IMR-90 (cell line): Measurements from ENCODE around the gene ABCB9. TPM values are rescaled to one million over a fixed set of nuclear protein-coding genes. Genes with fewer than 3 reads are reported as not detected.

Source experiments
- ATAC-seq: fragments of 200-7000 bp; cut with Tn5 transposase; 2 replicates; pipeline ENCODE4 v1.9.1; 2020; ENCODE audit warnings: low read depth, mild to moderate bottlenecking, moderate library complexity
- BruUV-seq: library from RNA; stranded (reverse); fragments of 400-500 nt; replicated peaks from 2 replicates; lab custom pipeline; 2021; lab: Mats Ljungman, UMichigan
- CTCF ChIA-PET: fragments of 300-600 bp; formaldehyde crosslinking; extraction: SDS; loops from one replicate; lab custom pipeline; 2021; ENCODE audit warnings: antibody characterized with exemption; lab: Yijun Ruan, JAX
- POLR2A ChIA-PET: fragments of 300-600 bp; sonication (Branson Sonifier 250); formaldehyde crosslinking; loops from one replicate; lab custom pipeline; 2022; ENCODE audit warnings: antibody characterized with exemption; ENCODE audit not compliant: unreplicated experiment; lab: Charles Lee
- DNase-seq: peaks from one replicate; pipeline ENCODE4 v3.0.0; 2013
- H2AFZ ChIP-seq: replicated peaks from 2 replicates; pipeline ENCODE3; 2013; ENCODE audit warnings: low read length, mild to moderate bottlenecking; ENCODE audit not compliant: poor library complexity
- H2AK5ac ChIP-seq: 2 replicates; pipeline ENCODE4 v1.6.1; 2013; ENCODE audit warnings: low read depth, low read length, inconsistent platforms
- H2AK9ac ChIP-seq: replicated peaks from 2 replicates; pipeline ENCODE3; 2013; ENCODE audit warnings: mild to moderate bottlenecking, low read depth, low read length, moderate library complexity; ENCODE audit not compliant: poor library complexity
- H2BK120ac ChIP-seq: 2 replicates; pipeline ENCODE4 v1.6.1; 2013; ENCODE audit warnings: low read depth, low read length, inconsistent platforms
- H2BK15ac ChIP-seq: 3 replicates; pipeline ENCODE4 v1.6.1; 2013; ENCODE audit warnings: low read depth, low read length, inconsistent platforms
- H2BK20ac ChIP-seq: 2 replicates; pipeline ENCODE4 v1.6.1; 2013; ENCODE audit warnings: low read depth, mild to moderate bottlenecking, inconsistent platforms, low read length, moderate library complexity
- H2BK5ac ChIP-seq: 2 replicates; pipeline ENCODE4 v1.6.1; 2013; ENCODE audit warnings: mild to moderate bottlenecking, low read depth, low read length, inconsistent platforms; ENCODE audit not compliant: poor library complexity, severe bottlenecking
- H3K14ac ChIP-seq: replicated peaks from 2 replicates; pipeline ENCODE4 v1.6.1; 2013; ENCODE audit warnings: low read depth, low read length, inconsistent platforms
- H3K18ac ChIP-seq: 2 replicates; pipeline ENCODE4 v1.6.1; 2013; ENCODE audit warnings: low read depth, low read length, control low read depth
- H3K23ac ChIP-seq: 2 replicates; pipeline ENCODE4 v1.6.1; 2013; ENCODE audit warnings: low read depth, low read length, inconsistent platforms
- H3K27ac ChIP-seq: 2 replicates; pipeline ENCODE4 v1.5.1; 2013; ENCODE audit warnings: mild to moderate bottlenecking, control low read depth, low read length; ENCODE audit not compliant: insufficient read depth
- H3K27me3 ChIP-seq: 2 replicates; pipeline ENCODE4 v1.6.1; 2013; ENCODE audit warnings: low read length; ENCODE audit not compliant: control insufficient read depth, insufficient read depth
- H3K36me3 ChIP-seq: 2 replicates; pipeline ENCODE4 v1.6.1; 2013; ENCODE audit warnings: low read length, mixed read lengths; ENCODE audit not compliant: control insufficient read depth, insufficient read depth
- H3K4ac ChIP-seq: 2 replicates; pipeline ENCODE4 v1.6.1; 2013; ENCODE audit warnings: low read depth, low read length, inconsistent platforms
- H3K4me1 ChIP-seq: 2 replicates; pipeline ENCODE4 v1.6.1; 2013; ENCODE audit warnings: low read length, mixed read lengths; ENCODE audit not compliant: control insufficient read depth, insufficient read depth
- H3K4me2 ChIP-seq: 2 replicates; pipeline ENCODE4 v1.6.1; 2013; ENCODE audit warnings: low read depth, mild to moderate bottlenecking, control low read depth, low read length, moderate library complexity
- H3K4me3 ChIP-seq: 2 replicates; pipeline ENCODE4 v1.5.1; 2013; ENCODE audit warnings: low read depth, mild to moderate bottlenecking, control low read depth, low read length, moderate library complexity; ENCODE audit not compliant: insufficient read depth
- H3K56ac ChIP-seq: 2 replicates; pipeline ENCODE4 v1.6.1; 2013; ENCODE audit warnings: low read length, inconsistent platforms; ENCODE audit not compliant: insufficient read depth; ENCODE audit errors: extremely low read depth
- H3K79me1 ChIP-seq, 2 experiments: 2 replicates each; pipeline ENCODE4 v1.6.1; 2013; ENCODE audit warnings: low read length in 2 of 2, inconsistent platforms in 1 of 2, low read depth in 1 of 2
- H3K9ac ChIP-seq: 2 replicates; pipeline ENCODE4 v1.6.1; 2013; ENCODE audit warnings: low read depth, low read length, control low read depth
- H3K9me1 ChIP-seq: 2 replicates; pipeline ENCODE4 v1.6.1; 2013; ENCODE audit warnings: low read length, inconsistent platforms; ENCODE audit not compliant: insufficient read depth
- H3K9me3 ChIP-seq: 2 replicates; pipeline ENCODE4 v1.6.1; 2013; ENCODE audit warnings: low read length; ENCODE audit not compliant: control insufficient read depth, insufficient read depth
- H4K20me1 ChIP-seq: 2 replicates; pipeline ENCODE4 v1.6.1; 2013; ENCODE audit warnings: low read length, inconsistent platforms; ENCODE audit not compliant: insufficient read depth
- H4K5ac ChIP-seq: 2 replicates; pipeline ENCODE4 v1.6.1; 2013; ENCODE audit warnings: mild to moderate bottlenecking, low read depth, low read length, control low read depth
- H4K8ac ChIP-seq, 2 experiments: 2 replicates each; pipeline ENCODE4 v1.6.1; 2013; ENCODE audit warnings: low read depth in 2 of 2, low read length in 2 of 2, control low read depth in 1 of 2, inconsistent platforms in 1 of 2
- H4K91ac ChIP-seq: 2 replicates; pipeline ENCODE4 v1.6.1; 2013; ENCODE audit warnings: low read depth, low read length, inconsistent platforms; ENCODE audit not compliant: insufficient read depth
- BHLHE40 ChIP-seq: fragments of 150-350 bp; IDR thresholded peaks from 2 replicates; pipeline ENCODE4 v1.6.1; 2016; ENCODE audit warnings: mild to moderate bottlenecking, low read depth, low read length
- CEBPB ChIP-seq: IDR thresholded peaks from 2 replicates; pipeline ENCODE4 v1.6.1; 2012; ENCODE audit warnings: low read depth, low read length, improper control_type of control experiment
- CHD1 ChIP-seq: IDR thresholded peaks from 2 replicates; pipeline ENCODE4 v1.6.1; 2012; ENCODE audit warnings: low read depth, low read length, improper control_type of control experiment
- ELK1 ChIP-seq: fragments of 150-350 bp; IDR thresholded peaks from 2 replicates; pipeline ENCODE4 v1.6.1; 2016; ENCODE audit warnings: low read depth, mild to moderate bottlenecking, low read length, moderate library complexity, borderline replicate concordance
- FOS ChIP-seq: fragments of 150-350 bp; IDR thresholded peaks from 2 replicates; pipeline ENCODE4 v1.6.1; 2016; ENCODE audit warnings: low read depth, low read length
- MAFK ChIP-seq: IDR thresholded peaks from 2 replicates; pipeline ENCODE4 v1.6.1; 2012; ENCODE audit warnings: low read depth, low read length, improper control_type of control experiment
- MXI1 ChIP-seq: IDR thresholded peaks from 2 replicates; pipeline ENCODE4 v1.6.1; 2012; ENCODE audit warnings: low read depth, mild to moderate bottlenecking, low read length, moderate library complexity, borderline replicate concordance
- NFE2L2 ChIP-seq: fragments of 150-350 bp; IDR thresholded peaks from 2 replicates; pipeline ENCODE4 v1.6.1; 2016; ENCODE audit warnings: low read depth, mild to moderate bottlenecking, low read length
- POLR2A ChIP-seq: IDR thresholded peaks from 2 replicates; pipeline ENCODE4 v1.6.1; 2012; ENCODE audit warnings: mild to moderate bottlenecking, low read depth, low read length
- RAD21 ChIP-seq: IDR thresholded peaks from 2 replicates; pipeline ENCODE4 v1.6.1; 2012; ENCODE audit warnings: low read length, improper control_type of control experiment
- RCOR1 ChIP-seq: IDR thresholded peaks from 2 replicates; pipeline ENCODE4 v1.6.1; 2012; ENCODE audit warnings: mild to moderate bottlenecking, low read length, improper control_type of control experiment; ENCODE audit not compliant: insufficient replicate concordance
- RFX5 ChIP-seq: IDR thresholded peaks from 2 replicates; pipeline ENCODE4 v1.8.0; 2012; ENCODE audit warnings: low read depth, mild to moderate bottlenecking, low read length, moderate library complexity
- SMC3 ChIP-seq: fragments of 150-350 bp; IDR thresholded peaks from 2 replicates; pipeline ENCODE4 v1.6.1; 2016; ENCODE audit warnings: low read depth, mild to moderate bottlenecking, antibody characterized with exemption, low read length, moderate library complexity
- USF2 ChIP-seq: fragments of 150-350 bp; IDR thresholded peaks from 2 replicates; pipeline ENCODE4 v1.6.1; 2017; ENCODE audit warnings: mild to moderate bottlenecking, antibody characterized with exemption, low read length, low read depth
- WGBS, 2 experiments: methylation state at CpG; one replicate each; pipeline versions ENCODE4 v1.1.5 to v1.1.7; 2013; ENCODE audit warnings: missing lambda C conversion rate in 2 of 2; ENCODE audit not compliant: insufficient read length in 1 of 2; ENCODE audit errors: extremely low coverage in 2 of 2; 5-methylcytosine and 5-hydroxymethylcytosine counted together
- dilution Hi-C: fragments of 300-500 bp; cut with HindIII; formaldehyde crosslinking; loops from one replicate; pipeline ENCODE4 v1.14.3; 2018; ENCODE audit warnings: low sequenced_read_pairs; ENCODE audit not compliant: unreplicated experiment
- in situ Hi-C: fragments of 300-500 bp; cut with MboI; formaldehyde crosslinking; loops from 3 replicates; pipeline ENCODE4 v1.14.3; 2019; ENCODE audit warnings: low sequenced_read_pairs, inconsistent platforms, mixed read lengths
- intact Hi-C: fragments of 100-400 bp; cut with micrococcal nuclease; formaldehyde crosslinking; loops from 2 replicates; pipeline ENCODE4 v1.10.0; 2022
- polyA plus RNA-seq, 3 experiments: library from polyadenylated mRNA; depleted of rRNA; stranded (reverse); fragments of >200 nt; gene quantifications; 2 replicates each; pipeline ENCODE4 v1.2.3, GENCODE V29; 2012; ENCODE audit warnings: low replicate concordance in 1 of 3
- total RNA-seq: library from RNA; depleted of rRNA; stranded (reverse); fragments of >200 nt; gene quantifications from 2 replicates; pipeline ENCODE4 v1.2.3, GENCODE V29; 2012

Gene ABCB9
- total and polyA plus RNA-seq, 2 of the 4 experiments (the other 2 are of a cell fraction), result 5.6 to 8.3 TPM

DNA sequence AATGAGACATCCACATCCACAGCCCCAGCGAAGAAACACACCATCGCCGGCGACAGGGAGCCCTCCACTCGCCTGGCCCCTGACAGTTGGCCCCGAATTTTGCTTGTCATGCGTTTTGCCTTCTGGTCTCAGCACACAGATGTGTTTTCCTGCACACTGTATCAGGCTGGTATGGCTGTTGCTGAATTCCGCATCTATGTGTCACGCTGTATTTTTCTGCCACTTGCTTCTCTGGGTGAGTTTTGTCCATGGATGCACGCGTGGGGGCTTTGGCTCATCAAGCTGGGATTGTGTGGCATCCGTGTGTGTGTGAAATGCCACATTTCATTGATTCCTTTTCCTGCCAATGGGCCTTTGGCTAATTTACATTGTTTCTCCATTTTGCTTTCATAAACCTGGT lies 40.7 kb upstream of the ABCB9 start:
- Histone ChIP-seq H3K4me2 (no peak overlapping the region), H3K27ac (no peak overlapping the region), H3K9me1 (peaks cover 10% of the 10 kb centered on the region; the same call in 1 of the 2 replicates), H3K18ac (no peak overlapping the region), H3K79me1 (no peaks in the 10 kb centered on the region), H2BK120ac (no peak overlapping the region), H2BK15ac (no peak overlapping the region), H4K20me1 (no peaks in the 10 kb centered on the region), H3K9ac (no peak overlapping the region), H3K36me3 (peaks cover 19% of the 10 kb centered on the region; the same call in 1 of the 2 replicates), H3K23ac (peak overlapping the region; percentile 38; the same call in 1 of the 2 replicates), H3K4me1 (0 out of 2 replicates have a peak, but pooled peaks cover 3% of the 10 kb centered on the region), H4K91ac (no peak overlapping the region), H2AK9ac (no peak overlapping the region), H2AFZ (peak overlapping the region; percentile 74), H4K8ac (no peak overlapping the region), H3K4me3 (no peak overlapping the region), H3K27me3 (no peaks in the 10 kb centered on the region), H3K14ac (no peak overlapping the region), H2BK20ac (no peak overlapping the region), H3K4ac (no peak overlapping the region), H4K5ac (no peak overlapping the region), H3K9me3 (no peaks in the 10 kb centered on the region), H2BK5ac (no peak overlapping the region), H2AK5ac (no peak overlapping the region), H3K56ac (no peak overlapping the region)
- ChIA-PET POLR2A (no interaction called here), CTCF (no interaction called here)
- in situ Hi-C loops (no loop called here), intact Hi-C loops (no loop called here), dilution Hi-C loops (no loop called here)
- BruUV-seq, result no TSS peak
- WGBS, 2 experiments, result 66% methylated on average over 9 of the region's 12 CpGs; no CpG with 5 or more reads in 1 of the 2 experiments
- ATAC-seq (peak; percentile 79), DNase-seq (peak; percentile 51)
- no peak for TF ChIP-seq FOS
- no peak for TF ChIP-seq RFX5
- no peak for TF ChIP-seq ELK1
- TF ChIP-seq RCOR1, result no peak
- no peak for TF ChIP-seq NFE2L2
- TF ChIP-seq RAD21, result no peak
- no peak for TF ChIP-seq USF2
- peak; percentile 13; the same call in 1 of the 2 replicates for TF ChIP-seq MAFK
- peak; percentile 77 for TF ChIP-seq BHLHE40
- no peak for TF ChIP-seq POLR2A
- no peak for TF ChIP-seq SMC3
- TF ChIP-seq CEBPB, result no peak
- TF ChIP-seq MXI1, result no peak
- no peak for TF ChIP-seq CHD1
